Lower leg skin (tissue), 4 donors: ENCODE data around the gene CWC15. TPM values are rescaled to one million over a fixed set of nuclear protein-coding genes. Genes with fewer than 3 reads are reported as not detected.
A peak's percentile ranks its signal among the peaks of the same experiment; 100 is the strongest.
"Not testable (repeated sequence)": the region's sequence is repeated elsewhere in the genome, so short reads cannot be mapped to it uniquely, and the experiment has no call there.

Experiments used
- DNase-seq, 2 donors: peaks; one replicate each; pipeline ENCODE4 v3.0.0-alpha.2; 2019; ENCODE audit warnings: low spot score in 2 of 2
- H3K4me3 ChIP-seq: fragments of 200-600 bp; sonication (generic); 2 replicates; pipeline ENCODE4 v1.5.1; 2017; ENCODE audit warnings: mild to moderate bottlenecking, low read depth; ENCODE audit not compliant: poor library complexity, severe bottlenecking
- CTCF ChIP-seq, 3 donors: fragments of 450-650 bp; IDR thresholded peaks; one replicate each; pipeline ENCODE4 v1.5.1; 2016; ENCODE audit warnings: antibody characterized with exemption in 3 of 3, mild to moderate bottlenecking in 3 of 3, moderate library complexity in 2 of 3
- POLR2A ChIP-seq, 2 donors: fragments of 450-650 bp; IDR thresholded peaks; one replicate each; pipeline ENCODE4 v1.6.1; 2016 to 2017; ENCODE audit warnings: antibody characterized with exemption in 2 of 2, mild to moderate bottlenecking in 1 of 2, moderate library complexity in 1 of 2
- WGBS, 2 donors: methylation state at CpG; one replicate each; pipeline ENCODE4 v1.1.5; 2018; 5-methylcytosine and 5-hydroxymethylcytosine counted together
- intact Hi-C: fragments of 100-400 bp; cut with DNase I; formaldehyde crosslinking; loops from one replicate; pipeline ENCODE4 v1.15.0; 2023; ENCODE audit warnings: low total_unique reads
- total RNA-seq, 4 donors: library from RNA; depleted of rRNA; stranded (reverse); fragments of >200 nt; gene quantifications; one replicate each; pipeline ENCODE4 v1.1.0, GENCODE V29; 2016

CWC15 gene
- total RNA-seq: 10 to 100 TPM; 30.5 to 52.3 (median 34.9) TPM

GRCh38 chr11:94973099-94973968 is at the start of gene CWC15, which contains the start of gene KDM4D:
TSS of gene CWC15 (minus strand) at chr11:94973556. CDS start at chr11:94972185, 1,371 bp downstream.
TSS of gene KDM4D (plus strand) at chr11:94973709. CDS start at chr11:94997373, 23,664 bp downstream.
- 0 to 1% methylated on average over 51 to 55 of the region's 66 CpGs for WGBS, 2 donors
- peak; percentile 95 to 99 for DNase-seq
- intact Hi-C loops: no loop called here
- TF ChIP-seq POLR2A (IDR thresholded peaks at IDR 0.05) (no peak), CTCF (IDR thresholded peaks at IDR 0.05) (no peak)
- H3K4me3 ChIP-seq: peak within 1 kb of the TSS; percentile 86

- H3K4me3 ChIP-seq, DNase-seq, intact Hi-C loops: not testable (repeated sequence)
- 87 to 91% methylated on average over 5 of the region's 5 CpGs for WGBS, 2 donors
Observed at GRCh38 chr11:95021468-95021867, 48.1 kb upstream of the CWC15 start.

GRCh38 chr11:95016139-95016538 is 42.8 kb upstream of the CWC15 start:
- intact Hi-C loops: no loop called here
- DNase-seq: no peak
- 73 to 81% methylated on average over 2 of the region's 2 CpGs for WGBS, 2 donors

GRCh38 chr11:95014184-95014821 is 40.9 kb upstream of the CWC15 start:
- no peak for TF ChIP-seq CTCF (IDR thresholded peaks at IDR 0.05)
- TF ChIP-seq POLR2A (IDR thresholded peaks at IDR 0.05): no peak
- WGBS, 2 donors: 86 to 90% methylated on average over 11 to 12 of the region's 12 CpGs
- no peak for DNase-seq
- H3K4me3 ChIP-seq: no peak overlapping the region
- intact Hi-C loops: no loop called here

More at GRCh38 chr11:95016139-95016538, 42.8 kb upstream of the CWC15 start:
- TF ChIP-seq CTCF (IDR thresholded peaks at IDR 0.05) (no peak), POLR2A (IDR thresholded peaks at IDR 0.05) (no peak)
- no peak overlapping the region for H3K4me3 ChIP-seq

GRCh38 chr11:95011376-95011775 is 38.0 kb upstream of the CWC15 start:
- no peak for DNase-seq
- no peak overlapping the region for H3K4me3 ChIP-seq
- TF ChIP-seq CTCF (IDR thresholded peaks at IDR 0.05): no peak
- no peak for TF ChIP-seq POLR2A (IDR thresholded peaks at IDR 0.05)
- intact Hi-C loops: no loop called here

- DNase-seq: no peak
- no peak overlapping the region for H3K4me3 ChIP-seq
- 89 to 95% methylated on average over 1 of the region's 1 CpG for WGBS, 2 donors
- intact Hi-C loops: no loop called here
- TF ChIP-seq POLR2A (IDR thresholded peaks at IDR 0.05) (no peak), CTCF (IDR thresholded peaks at IDR 0.05) (no peak)
Observed at GRCh38 chr11:95005642-95006041, 32.3 kb upstream of the CWC15 start.
